ENCODE data around the gene GPR35.

Gene GPR35

DNA sequence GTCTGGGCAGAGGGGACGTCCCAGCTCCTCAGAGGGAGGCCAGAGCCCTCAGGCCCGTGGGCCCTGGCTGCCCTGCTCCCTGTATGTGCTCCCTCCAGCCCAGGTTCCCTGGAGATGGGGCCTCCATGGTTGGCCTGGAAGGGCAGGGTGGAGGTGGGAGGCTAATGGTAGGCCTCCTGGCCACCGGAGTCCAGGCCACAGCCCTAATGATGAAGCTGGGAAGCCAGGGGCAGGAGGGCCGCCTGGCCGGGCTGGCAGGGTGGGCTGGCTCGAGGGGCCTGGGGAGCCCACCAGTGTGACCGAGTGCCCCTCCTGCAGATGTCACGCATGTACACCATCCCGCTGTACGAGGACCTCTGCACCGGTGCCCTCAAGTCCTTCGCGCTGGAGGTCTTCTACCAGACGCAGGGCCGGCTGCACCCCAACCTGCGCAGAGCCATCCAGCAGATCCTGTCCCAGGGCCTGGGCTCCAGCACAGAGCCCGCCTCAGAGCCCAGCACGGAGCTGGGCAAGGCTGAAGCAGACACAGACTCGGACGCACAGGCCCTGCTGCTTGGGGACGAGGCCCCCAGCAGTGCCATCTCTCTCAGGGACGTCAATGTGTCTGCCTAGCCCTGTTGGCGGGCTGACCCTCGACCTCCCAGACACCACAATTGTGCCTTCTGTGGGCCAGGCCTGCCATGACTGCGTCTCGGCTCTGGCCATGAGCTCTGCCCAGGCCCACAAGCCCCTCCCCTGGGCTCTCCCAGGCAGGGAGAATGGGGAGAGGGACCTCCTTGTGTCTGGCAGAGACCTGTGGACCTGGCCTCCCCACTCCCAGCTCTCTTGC is 47.8 kb upstream of the GPR35 start:
- no peaks in the 10 kb centered on the region for H3K9me3 ChIP-seq (ENCODE audit: control insufficient read depth, low read length)

GRCh38 chr2:240578110-240578450 is 47.2 kb upstream of the GPR35 start:
- DNase-seq, result no peak
- Histone ChIP-seq H3K4me3 (ENCODE audit: insufficient read depth in 1 of 2, low read depth in 1 of 2, low read length in 2 of 2) (no peak overlapping the region), H3K36me3 (ENCODE audit: control insufficient read depth in 1 of 2, insufficient read depth in 2 of 2, low read depth in 1 of 2, low read length in 2 of 2) (peaks cover 55 to 66% of the 10 kb centered on the region in 2 experiments), H2BK12ac (ENCODE audit: low read length in 2 of 2) (no peak overlapping the region), H3K4ac (ENCODE audit: low read depth in 1 of 2, low read length in 2 of 2) (no peak overlapping the region), H3K27ac (ENCODE audit: low read length, poor library complexity, severe bottlenecking) (no peak overlapping the region), H2AFZ (ENCODE audit: low read depth, low read length) (no peak overlapping the region), H3K9ac (ENCODE audit: low read length) (no peak overlapping the region), H3K14ac (ENCODE audit: low read length in 2 of 2) (no peak overlapping the region), H3K4me2 (ENCODE audit: low read length, poor library complexity, severe bottlenecking) (no peak overlapping the region), H3K23ac (ENCODE audit: low read length in 2 of 2) (no peak overlapping the region), H4K8ac (ENCODE audit: low read length) (no peak overlapping the region), H3K9me3 (ENCODE audit: control insufficient read depth, low read length) (no peaks in the 10 kb centered on the region), H4K91ac (ENCODE audit: low read length) (no peak overlapping the region), H2BK15ac (ENCODE audit: low read depth, poor library complexity, severe bottlenecking) (no peak overlapping the region), H3K18ac (ENCODE audit: low read depth in 1 of 2, low read length in 2 of 2) (no peak overlapping the region), H2AK5ac (ENCODE audit: low read length, severe bottlenecking) (no peak overlapping the region), H3K79me1 (replicated peaks; ENCODE audit: low read length, poor library complexity, severe bottlenecking) (peaks cover 42% of the 10 kb centered on the region), H2BK5ac (ENCODE audit: low read depth, low read length, poor library complexity, severe bottlenecking) (no peak overlapping the region), H3K27me3 (ENCODE audit: control insufficient read depth in 1 of 2, insufficient read depth in 1 of 2, low read length in 2 of 2) (no peaks in the 10 kb centered on the region), H3K4me1 (ENCODE audit: control insufficient read depth, insufficient read depth, low read depth, low read length) (peaks cover 26% of the 10 kb centered on the region), H2BK120ac (ENCODE audit: low read depth, low read length) (no peak overlapping the region)
- 95% methylated on average over 9 of the region's 9 CpGs for WGBS

More for the DNA sequence above, 47.8 kb upstream of the GPR35 start:
- WGBS, result 96% methylated on average over 25 of the region's 26 CpGs
- H3K4me1 ChIP-seq (ENCODE audit: control insufficient read depth, insufficient read depth, low read depth, low read length), result peaks cover 24% of the 10 kb centered on the region
- H4K91ac ChIP-seq (ENCODE audit: low read length), result no peak overlapping the region
- H2AFZ ChIP-seq (ENCODE audit: low read depth, low read length), result no peak overlapping the region
- H2BK5ac ChIP-seq (ENCODE audit: low read depth, low read length, poor library complexity, severe bottlenecking), result no peak overlapping the region
- H4K8ac ChIP-seq (ENCODE audit: low read length), result no peak overlapping the region
- H3K27me3 ChIP-seq (ENCODE audit: control insufficient read depth in 1 of 2, insufficient read depth in 1 of 2, low read length in 2 of 2), result no peaks in the 10 kb centered on the region
- H2BK15ac ChIP-seq (ENCODE audit: low read depth, poor library complexity, severe bottlenecking), result no peak overlapping the region
- no peak overlapping the region for H2AK5ac ChIP-seq (ENCODE audit: low read length, severe bottlenecking)
- H3K18ac ChIP-seq (ENCODE audit: low read depth in 1 of 2, low read length in 2 of 2), result no peak overlapping the region
- H3K14ac ChIP-seq (ENCODE audit: low read length in 2 of 2), result no peak overlapping the region
- no peak overlapping the region for H2BK12ac ChIP-seq (ENCODE audit: low read length in 2 of 2)
- no peak overlapping the region for H3K4me3 ChIP-seq (ENCODE audit: insufficient read depth in 1 of 2, low read depth in 1 of 2, low read length in 2 of 2)
- no peak overlapping the region for H3K9ac ChIP-seq (ENCODE audit: low read length)
- peaks cover 55 to 72% of the 10 kb centered on the region in 2 experiments for H3K36me3 ChIP-seq (ENCODE audit: control insufficient read depth in 1 of 2, insufficient read depth in 2 of 2, low read depth in 1 of 2, low read length in 2 of 2)
- H3K27ac ChIP-seq (ENCODE audit: low read length, poor library complexity, severe bottlenecking), result no peak overlapping the region
- peaks cover 47% of the 10 kb centered on the region for H3K79me1 ChIP-seq (replicated peaks; ENCODE audit: low read length, poor library complexity, severe bottlenecking)
- H2BK120ac ChIP-seq (ENCODE audit: low read depth, low read length), result no peak overlapping the region
- no peak overlapping the region for H3K4me2 ChIP-seq (ENCODE audit: low read length, poor library complexity, severe bottlenecking)
- no peak for DNase-seq
- H3K23ac ChIP-seq (ENCODE audit: low read length in 2 of 2), result no peak overlapping the region
- no peak overlapping the region for H3K4ac ChIP-seq (ENCODE audit: low read depth in 1 of 2, low read length in 2 of 2)

GRCh38 chr2:240578488-240578887 is 46.8 kb upstream of the GPR35 start:
- H3K14ac ChIP-seq (ENCODE audit: low read length in 2 of 2), result no peak overlapping the region
- H3K36me3 ChIP-seq (ENCODE audit: control insufficient read depth in 1 of 2, insufficient read depth in 2 of 2, low read depth in 1 of 2, low read length in 2 of 2), result peaks cover 55 to 62% of the 10 kb centered on the region in 2 experiments
- H3K27me3 ChIP-seq (ENCODE audit: control insufficient read depth in 1 of 2, insufficient read depth in 1 of 2, low read length in 2 of 2), result no peaks in the 10 kb centered on the region
- peak overlapping the region; percentile 14 for H4K91ac ChIP-seq (ENCODE audit: low read length)
- H3K27ac ChIP-seq (ENCODE audit: low read length, poor library complexity, severe bottlenecking), result no peak overlapping the region
- H3K4me2 ChIP-seq (ENCODE audit: low read length, poor library complexity, severe bottlenecking), result no peak overlapping the region
- H2BK12ac ChIP-seq (ENCODE audit: low read length in 2 of 2), result no peak overlapping the region
- H3K18ac ChIP-seq (ENCODE audit: low read depth in 1 of 2, low read length in 2 of 2), result no peak overlapping the region
- no peaks in the 10 kb centered on the region for H3K9me3 ChIP-seq (ENCODE audit: control insufficient read depth, low read length)
- H2AK5ac ChIP-seq (ENCODE audit: low read length, severe bottlenecking), result no peak overlapping the region
- H3K9ac ChIP-seq (ENCODE audit: low read length), result no peak overlapping the region
- H3K79me1 ChIP-seq (replicated peaks; ENCODE audit: low read length, poor library complexity, severe bottlenecking), result peaks cover 44% of the 10 kb centered on the region
- H2BK5ac ChIP-seq (ENCODE audit: low read depth, low read length, poor library complexity, severe bottlenecking), result no peak overlapping the region
- no peak overlapping the region for H3K4ac ChIP-seq (ENCODE audit: low read depth in 1 of 2, low read length in 2 of 2)
- 95% methylated on average over 8 of the region's 8 CpGs for WGBS
- H2BK120ac ChIP-seq (ENCODE audit: low read depth, low read length), result no peak overlapping the region
- H3K4me1 ChIP-seq (ENCODE audit: control insufficient read depth, insufficient read depth, low read depth, low read length), result peaks cover 26% of the 10 kb centered on the region
- H3K4me3 ChIP-seq (ENCODE audit: insufficient read depth in 1 of 2, low read depth in 1 of 2, low read length in 2 of 2), result no peak overlapping the region
- no peak overlapping the region for H3K23ac ChIP-seq (ENCODE audit: low read length in 2 of 2)
- no peak overlapping the region for H4K8ac ChIP-seq (ENCODE audit: low read length)
- H2AFZ ChIP-seq (ENCODE audit: low read depth, low read length), result no peak overlapping the region
- H2BK15ac ChIP-seq (ENCODE audit: low read depth, poor library complexity, severe bottlenecking), result no peak overlapping the region
- DNase-seq, result no peak

DNA sequence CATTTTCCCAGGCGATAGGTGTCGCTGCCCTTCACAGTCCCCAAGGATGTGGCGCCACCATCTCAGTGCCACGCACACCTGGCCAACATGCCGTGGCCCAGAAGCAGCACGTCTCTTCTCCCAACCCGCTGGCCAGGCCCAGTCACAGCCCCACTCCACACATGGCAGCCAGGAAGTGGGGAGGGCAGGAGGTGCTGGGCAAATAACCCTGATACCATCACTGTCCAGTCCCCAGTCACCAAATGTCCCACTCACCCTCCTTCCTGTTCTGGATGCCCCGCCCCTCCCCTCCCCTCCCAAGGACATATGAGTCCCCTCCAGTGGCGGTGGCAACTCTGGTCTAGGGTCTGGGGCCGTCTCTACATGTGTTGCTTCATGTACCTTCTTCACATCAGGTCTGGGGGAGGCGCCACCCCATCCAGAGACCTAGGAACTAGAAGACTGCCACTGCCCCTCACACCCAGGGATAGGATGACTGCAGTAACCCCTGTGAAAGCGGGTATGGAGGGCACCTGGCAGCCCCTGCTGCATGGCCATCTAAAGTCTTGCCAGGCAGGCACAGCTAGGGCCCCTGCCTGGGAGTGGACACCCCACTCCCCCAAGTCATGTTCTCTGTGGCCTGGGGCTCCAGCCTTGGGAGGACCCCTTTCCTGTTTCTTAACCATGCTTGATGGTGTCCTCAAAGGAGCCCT is 46.1 kb upstream of the GPR35 start:
- H3K4ac ChIP-seq (ENCODE audit: low read depth in 1 of 2, low read length in 2 of 2), result no peak overlapping the region
- no peak overlapping the region for H4K91ac ChIP-seq (ENCODE audit: low read length)
- no peak overlapping the region for H3K27ac ChIP-seq (ENCODE audit: low read length, poor library complexity, severe bottlenecking)
- no peak overlapping the region for H3K4me3 ChIP-seq (ENCODE audit: insufficient read depth in 1 of 2, low read depth in 1 of 2, low read length in 2 of 2)
- H2BK5ac ChIP-seq (ENCODE audit: low read depth, low read length, poor library complexity, severe bottlenecking), result no peak overlapping the region
- no peak overlapping the region for H2BK120ac ChIP-seq (ENCODE audit: low read depth, low read length)
- DNase-seq, result no peak
- no peaks in the 10 kb centered on the region for H3K9me3 ChIP-seq (ENCODE audit: control insufficient read depth, low read length)
- H2BK12ac ChIP-seq (ENCODE audit: low read length in 2 of 2), result no peak overlapping the region
- no peak overlapping the region for H3K23ac ChIP-seq (ENCODE audit: low read length in 2 of 2)
- H3K79me1 ChIP-seq (replicated peaks; ENCODE audit: low read length, poor library complexity, severe bottlenecking), result peaks cover 48% of the 10 kb centered on the region
- 96% methylated on average over 12 of the region's 12 CpGs for WGBS
- H2AK5ac ChIP-seq (ENCODE audit: low read length, severe bottlenecking), result no peak overlapping the region
- H4K8ac ChIP-seq (ENCODE audit: low read length), result no peak overlapping the region
- peaks cover 24% of the 10 kb centered on the region for H3K4me1 ChIP-seq (ENCODE audit: control insufficient read depth, insufficient read depth, low read depth, low read length)
- H3K4me2 ChIP-seq (ENCODE audit: low read length, poor library complexity, severe bottlenecking), result no peak overlapping the region
- peaks cover 54 to 55% of the 10 kb centered on the region in 2 experiments for H3K36me3 ChIP-seq (ENCODE audit: control insufficient read depth in 1 of 2, insufficient read depth in 2 of 2, low read depth in 1 of 2, low read length in 2 of 2)
- H3K18ac ChIP-seq (ENCODE audit: low read depth in 1 of 2, low read length in 2 of 2), result peak overlapping the region in 1 of 2 experiments; percentile 25
- H3K14ac ChIP-seq (ENCODE audit: low read length in 2 of 2), result peak overlapping the region in 1 of 2 experiments; percentile 61
- H3K27me3 ChIP-seq (ENCODE audit: control insufficient read depth in 1 of 2, insufficient read depth in 1 of 2, low read length in 2 of 2), result no peaks in the 10 kb centered on the region
- peak overlapping the region; percentile 65 for H3K9ac ChIP-seq (ENCODE audit: low read length)
- no peak overlapping the region for H2AFZ ChIP-seq (ENCODE audit: low read depth, low read length)
- no peak overlapping the region for H2BK15ac ChIP-seq (ENCODE audit: low read depth, poor library complexity, severe bottlenecking)
